Inflammatory macrophage treated with lipopolysaccharide for 4 hours (primary cell): Measurements from ENCODE around the gene C1QTNF6.

ENCODE experiments used
- DNase-seq: peaks from one replicate; pipeline ENCODE4 v3.0.0-alpha.2; 2020

Gene C1QTNF6

DNA sequence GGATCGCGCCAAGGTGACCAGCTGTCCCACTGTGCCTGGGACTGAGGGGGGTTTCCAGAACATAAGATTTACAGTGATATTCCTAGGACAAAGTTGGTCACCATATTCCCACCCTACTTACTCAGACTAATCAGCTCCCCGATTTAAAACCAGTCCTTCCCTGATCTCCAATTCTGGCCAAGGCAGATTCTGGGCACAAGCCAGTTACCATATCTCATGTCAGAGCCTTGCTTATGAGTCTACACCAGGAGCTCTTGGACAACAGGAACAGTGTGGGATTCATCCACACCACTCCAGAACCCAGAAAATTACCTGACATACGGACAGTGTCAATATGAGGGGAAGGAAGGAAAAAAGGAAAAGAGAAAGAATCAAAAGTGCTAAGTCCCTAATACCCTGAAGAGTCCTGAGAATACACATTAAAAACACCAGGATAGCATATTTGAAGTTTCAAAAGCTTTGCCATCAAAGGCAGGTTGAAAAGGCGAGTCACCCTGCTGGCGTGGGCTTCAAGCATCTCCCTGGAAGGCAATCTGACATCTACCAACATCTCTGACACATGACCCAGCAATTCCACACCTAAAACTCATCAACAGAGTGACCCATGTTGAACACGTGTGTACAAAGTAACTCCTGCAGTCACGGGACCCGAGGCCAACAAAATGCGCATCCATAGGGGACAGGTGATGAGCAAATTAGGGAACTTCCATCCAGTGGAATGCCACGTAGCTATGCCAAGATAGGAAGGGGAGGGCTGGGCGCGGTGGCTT is 30.3 kb downstream of the C1QTNF6 start:
- DNase-seq: no peak

DNA sequence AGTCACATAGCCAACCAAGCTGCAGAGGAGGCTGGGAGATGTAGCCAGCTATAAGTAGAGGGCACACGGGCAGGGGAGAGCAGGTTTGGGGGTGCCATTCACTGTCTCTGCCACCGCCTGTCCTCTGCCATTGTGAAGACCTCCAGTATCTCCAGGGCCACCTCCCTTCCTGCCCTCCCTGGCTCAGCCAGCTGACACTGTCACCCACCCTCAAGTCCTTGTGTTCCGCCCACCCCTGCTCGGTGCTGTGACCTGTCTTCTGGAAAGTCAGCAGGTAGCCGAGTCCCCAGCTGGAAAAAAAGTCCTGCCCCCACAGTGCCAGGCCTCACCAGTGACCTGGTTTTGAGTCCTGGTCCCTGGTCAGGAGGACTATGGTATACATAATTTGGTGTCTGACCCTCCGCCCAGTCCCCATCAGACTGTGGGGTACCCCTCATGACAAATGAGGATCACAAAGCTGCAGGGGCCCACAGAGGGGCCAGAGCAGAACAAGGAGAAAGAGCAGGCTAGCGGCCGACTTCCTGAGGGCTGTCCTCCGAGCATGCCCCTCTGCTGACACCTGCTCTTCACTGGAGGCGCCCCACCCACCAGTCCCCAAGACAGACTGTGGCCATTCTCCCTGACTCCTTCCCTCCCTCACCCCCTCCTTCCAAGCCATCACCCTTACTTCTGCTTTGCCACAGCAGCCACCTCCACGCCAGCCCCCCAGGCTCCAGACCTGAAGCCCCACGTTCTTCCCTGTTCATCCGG is 31.2 kb downstream of the C1QTNF6 start:
- DNase-seq: no peak

GRCh38 chr22:37155971-37156370 is 32.1 kb downstream of the C1QTNF6 start:
- no peak for DNase-seq

DNA sequence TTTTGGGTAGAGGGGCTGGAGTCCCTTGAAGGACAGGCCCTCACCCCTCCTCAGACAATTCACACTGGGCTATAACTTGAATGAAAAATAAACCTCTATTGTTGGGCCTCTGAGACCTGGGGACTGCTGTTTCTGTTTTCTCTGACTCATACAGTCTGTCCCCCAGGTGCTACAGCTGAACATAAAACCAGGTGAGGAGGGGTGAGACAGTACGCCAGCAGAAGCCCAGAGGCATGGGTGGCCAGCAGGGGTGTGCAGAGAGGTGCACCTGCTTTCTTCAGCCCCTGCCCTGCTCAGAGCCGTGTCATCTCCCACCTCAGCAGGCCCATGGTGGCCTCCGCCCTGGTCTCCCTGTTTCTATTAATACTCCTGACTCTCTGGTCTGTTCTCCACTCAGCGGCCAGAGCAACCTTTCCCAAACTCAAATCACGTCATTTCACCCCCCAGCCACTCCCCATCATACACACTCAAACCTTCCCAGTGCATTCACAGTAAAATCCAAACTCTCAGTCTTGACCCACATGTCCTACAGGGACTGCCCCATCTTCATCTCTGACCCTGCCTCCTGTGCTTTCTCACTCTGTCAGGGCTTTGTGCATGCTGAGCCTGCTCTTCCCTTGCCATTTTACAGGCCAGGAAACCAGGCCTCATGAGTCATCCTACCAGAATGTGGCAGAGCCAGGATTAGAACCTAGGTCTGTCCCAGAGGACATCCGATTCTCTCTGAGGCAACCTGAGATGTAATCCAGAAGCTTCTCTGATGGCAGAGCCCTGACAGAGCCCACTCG is 32.9 kb downstream of the C1QTNF6 start:
- DNase-seq: no peak

DNA sequence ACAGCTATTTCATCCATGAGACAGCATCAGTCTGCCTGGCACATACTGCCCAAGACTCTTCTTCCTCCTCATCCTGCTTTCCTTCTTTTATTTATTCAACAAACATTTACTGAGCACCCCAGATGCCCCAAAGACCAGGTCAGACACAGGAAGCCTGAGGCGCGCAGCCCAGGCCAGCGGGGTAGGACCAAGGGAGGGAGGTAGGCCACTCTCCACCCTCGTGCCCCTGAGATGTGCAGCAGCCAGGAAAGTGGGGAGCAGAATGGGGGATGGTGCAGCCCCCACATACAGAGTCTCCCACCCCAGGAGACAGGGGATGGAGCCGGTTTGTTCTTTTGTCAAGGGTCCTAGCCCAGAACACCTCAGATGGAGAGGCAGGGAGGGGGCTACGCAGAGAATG is 34.1 kb downstream of the C1QTNF6 start:
- no peak for DNase-seq

DNA sequence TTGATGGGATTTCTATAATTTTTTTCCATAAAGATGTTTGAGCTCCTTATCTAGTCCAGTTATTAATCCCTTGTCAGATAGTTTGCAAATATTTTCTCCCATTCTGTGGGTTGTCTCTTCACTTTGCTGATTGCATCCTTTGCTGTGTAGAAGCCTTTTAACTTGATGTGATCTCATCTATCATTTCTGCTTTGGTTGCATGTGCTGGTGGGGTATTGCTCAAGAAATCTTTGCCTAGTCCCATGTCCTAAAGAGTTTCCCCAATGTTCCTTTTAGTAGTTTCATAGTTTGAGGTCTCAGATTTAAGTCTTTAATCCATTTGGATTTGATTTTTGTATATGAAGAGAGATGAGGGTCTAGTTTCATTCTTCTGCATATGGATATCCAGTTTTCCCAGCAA is 36.6 kb downstream of the C1QTNF6 start:
- peak; percentile 63 for DNase-seq

GRCh38 chr22:37150701-37151100 is 37.3 kb downstream of the C1QTNF6 start:
- no peak for DNase-seq

- no peak for DNase-seq
Observed at GRCh38 chr22:37148742-37149665, 39.0 kb downstream of the C1QTNF6 start.

DNA sequence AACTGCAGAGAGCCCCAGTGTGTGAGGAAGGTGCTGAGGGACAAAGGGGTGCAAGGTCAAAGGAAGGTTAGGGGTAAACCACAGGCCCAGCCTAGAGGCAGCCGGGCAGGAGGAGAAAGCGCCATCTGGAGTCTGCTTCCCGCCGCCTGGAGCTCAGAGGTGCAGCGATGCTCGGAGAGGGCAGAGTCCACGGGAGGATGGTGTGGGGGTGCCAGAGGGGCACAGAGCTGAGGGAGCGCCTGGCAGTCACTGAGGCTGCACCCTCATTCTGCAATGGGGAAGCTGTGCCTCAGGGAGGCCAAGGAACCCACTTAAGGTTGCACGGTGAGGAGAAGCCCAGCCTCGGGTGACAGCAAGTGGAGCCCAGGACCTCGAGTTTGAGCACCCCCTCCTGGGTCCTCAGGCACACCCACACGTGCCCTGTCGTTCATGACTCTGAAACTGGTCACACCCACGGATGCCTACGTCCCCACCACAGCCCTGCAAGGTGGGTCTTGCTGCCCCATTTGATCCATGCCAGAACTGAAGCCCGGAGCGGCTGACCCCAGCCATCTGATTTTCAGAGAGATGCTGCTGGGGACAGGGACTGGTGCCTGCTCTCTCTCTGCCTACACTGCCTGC is 39.9 kb downstream of the C1QTNF6 start:
- no peak for DNase-seq

GRCh38 chr22:37147186-37147990 is 40.7 kb downstream of the C1QTNF6 start:
- no peak for DNase-seq

DNA sequence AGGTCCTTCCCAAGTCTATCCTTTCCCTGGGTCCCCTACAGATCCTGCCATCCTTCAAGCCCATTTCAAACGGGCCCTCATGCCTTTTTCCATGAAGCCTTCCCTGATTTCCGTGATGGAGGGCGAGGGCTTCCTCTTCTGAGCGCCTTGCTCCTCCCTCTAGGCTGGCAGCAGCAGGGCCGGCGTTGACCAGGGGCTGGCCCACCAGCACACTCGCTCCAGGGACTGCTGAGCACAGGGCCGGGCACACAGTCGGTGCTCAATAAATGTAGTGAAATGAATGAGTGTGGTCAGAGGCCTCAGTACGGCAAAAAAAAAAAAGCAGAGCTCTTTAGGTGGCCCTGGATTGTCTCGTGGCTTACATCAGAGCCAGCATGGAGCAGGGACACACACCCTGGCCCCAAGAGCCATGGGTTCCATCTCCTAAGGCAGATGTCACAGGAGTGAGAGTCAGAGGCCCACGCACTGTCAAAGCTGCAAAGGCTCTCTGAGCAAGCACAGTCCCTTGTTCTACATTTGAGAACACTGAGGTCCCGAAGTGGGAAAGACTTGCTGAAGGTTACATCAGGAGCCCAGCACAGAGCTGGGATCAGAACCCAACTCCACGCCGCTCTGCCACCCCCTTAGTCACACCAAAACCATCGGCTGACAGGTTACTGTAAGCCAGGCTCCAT is 41.4 kb downstream of the C1QTNF6 start:
- no peak for DNase-seq

GRCh38 chr22:37146051-37146385 is 42.0 kb downstream of the C1QTNF6 start:
- no peak for DNase-seq

DNA sequence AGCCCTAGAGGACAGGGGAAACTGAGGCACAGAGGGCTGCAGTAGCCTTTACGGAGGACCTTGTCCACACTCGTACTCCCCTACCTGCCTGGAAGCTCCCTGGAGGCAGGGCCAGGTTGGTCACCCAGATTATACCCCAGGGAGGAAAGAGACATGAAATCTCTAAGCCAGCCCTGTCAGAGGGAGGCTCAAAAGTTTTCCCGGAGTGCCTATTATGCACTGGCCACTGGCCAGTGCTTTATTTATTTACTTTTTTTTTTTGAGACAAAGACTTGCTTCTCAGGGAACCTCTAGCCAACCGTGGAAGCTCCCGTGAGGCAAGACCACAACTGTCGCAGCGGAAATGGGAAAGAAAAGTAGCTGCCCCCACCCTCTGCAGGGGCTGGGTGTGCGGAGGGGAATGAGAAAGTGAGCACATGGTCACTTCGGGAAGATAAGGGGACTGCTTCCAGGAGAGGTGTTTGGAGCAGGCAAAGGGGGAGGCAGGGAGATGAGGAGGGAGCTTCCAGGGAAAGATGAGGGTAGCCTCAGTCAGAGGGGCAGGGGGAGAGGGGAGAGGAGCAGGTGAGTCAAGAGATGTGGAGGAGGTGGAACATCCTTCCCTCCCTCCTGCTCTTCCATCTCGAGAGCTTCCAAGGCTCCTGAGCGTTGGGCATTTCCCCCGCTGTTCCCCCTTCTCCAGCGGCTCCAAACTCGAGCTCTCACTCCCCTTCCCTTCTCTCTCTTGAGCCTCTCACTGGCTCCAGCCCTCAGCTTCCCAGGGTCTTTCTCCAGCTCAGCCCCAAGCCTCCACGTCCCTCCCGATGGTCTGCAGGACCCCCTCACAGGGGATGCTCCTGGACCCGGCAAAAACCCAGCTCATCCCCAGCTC is 42.6 kb downstream of the C1QTNF6 start:
- no peak for DNase-seq

- no peak for DNase-seq
Observed at GRCh38 chr22:37144180-37144554, 43.9 kb downstream of the C1QTNF6 start.

DNA sequence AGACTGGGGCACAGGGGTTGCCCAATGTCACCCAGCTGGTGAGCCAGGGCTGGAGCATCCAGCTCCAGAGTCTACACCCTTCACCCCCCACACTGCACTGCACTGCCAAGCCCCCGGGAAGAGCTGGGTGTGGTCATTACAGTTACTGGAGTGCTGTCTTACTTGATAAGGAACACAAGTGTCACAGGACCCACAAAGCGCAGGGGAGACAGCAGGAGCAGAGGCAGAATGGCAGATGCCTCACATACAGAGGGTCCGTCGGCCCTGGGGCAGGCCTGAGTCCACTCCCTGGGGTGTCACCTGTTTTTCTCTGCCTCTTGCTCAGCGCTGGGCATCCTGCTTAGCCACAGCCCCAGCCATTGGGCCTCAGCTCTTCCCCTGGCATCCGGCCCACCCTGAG is 46.1 kb downstream of the C1QTNF6 start:
- DNase-seq: no peak

GRCh38 chr22:37141476-37141875 is 46.6 kb downstream of the C1QTNF6 start:
- no peak for DNase-seq

DNA sequence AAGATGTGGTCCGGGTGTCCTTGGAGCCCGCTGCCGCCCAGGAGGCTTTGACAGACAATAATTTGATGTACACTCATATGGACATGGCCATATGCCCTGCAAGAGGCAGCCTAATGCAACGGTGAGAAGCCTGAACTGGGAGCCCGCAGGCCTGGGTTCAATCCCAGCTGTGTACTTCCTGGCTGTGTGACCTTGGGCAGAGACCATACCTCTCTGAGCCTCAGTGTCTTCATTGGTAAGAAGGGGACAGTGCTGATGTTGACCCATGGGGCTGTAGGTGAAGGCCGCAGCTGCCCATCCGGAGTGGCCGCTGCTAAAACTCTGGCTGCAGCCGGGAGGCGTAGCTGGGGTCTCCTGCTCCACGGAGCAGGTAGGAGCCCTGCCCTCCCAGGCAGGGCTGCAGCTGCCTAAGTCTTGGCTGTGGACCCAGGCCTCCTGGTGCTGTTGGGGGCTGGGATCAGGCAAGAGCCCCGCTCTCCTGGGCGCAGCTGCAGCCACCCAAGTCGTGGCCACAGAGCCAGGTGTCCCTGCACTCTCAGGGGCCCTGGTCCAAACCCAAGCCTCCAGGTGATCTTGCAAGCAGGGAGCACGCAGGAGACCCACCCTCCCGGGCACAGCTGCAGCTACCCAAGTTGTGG is 47.2 kb downstream of the C1QTNF6 start:
- no peak for DNase-seq

- DNase-seq: no peak
Observed at GRCh38 chr22:37139762-37140161, 48.3 kb downstream of the C1QTNF6 start.
